Panc1 (cell line): ENCODE measurements around the gene KRT77. TPM values are rescaled to one million over a fixed set of nuclear protein-coding genes. Genes with fewer than 3 reads are reported as not detected.

Experiments
- ATAC-seq: fragments of 200-7000 bp; cut with Tn5 transposase; 2 replicates; pipeline ENCODE4 v1.9.1; 2020; ENCODE audit warnings: mild to moderate bottlenecking, moderate library complexity
- BruUV-seq: library from RNA; stranded (reverse); fragments of 400-500 nt; replicated peaks from 2 replicates; lab custom pipeline; 2021; lab: Mats Ljungman, UMichigan
- CTCF ChIA-PET: fragments of 300-600 bp; sonication (Branson Sonifier 250); formaldehyde crosslinking; loops from one replicate; lab custom pipeline; 2022; ENCODE audit warnings: antibody characterized with exemption; lab: Charles Lee
- POLR2A ChIA-PET: fragments of 300-600 bp; sonication (Branson Sonifier 250); formaldehyde crosslinking; loops from one replicate; lab custom pipeline; 2022; ENCODE audit warnings: antibody characterized with exemption; lab: Charles Lee
- DNase-seq: peaks from one replicate; pipeline ENCODE4 v3.0.0-alpha.2; 2010; ENCODE audit warnings: low read depth, low spot score
- H3K27ac ChIP-seq: 2 replicates; pipeline ENCODE4 v1.5.1; 2011; ENCODE audit warnings: mild to moderate bottlenecking, low read length, inconsistent platforms
- H3K27me3 ChIP-seq: fragments of 200-500 bp; sonication (Bioruptor generic); 2 replicates; pipeline ENCODE4 v1.6.0; 2014; ENCODE audit warnings: low read length, inconsistent platforms; ENCODE audit not compliant: control insufficient read depth, insufficient read depth
- H3K36me3 ChIP-seq: fragments of 200-500 bp; sonication (Bioruptor generic); 2 replicates; pipeline ENCODE4 v1.5.1; 2014; ENCODE audit warnings: inconsistent platforms, mild to moderate bottlenecking, low read length, moderate library complexity; ENCODE audit not compliant: control insufficient read depth, insufficient read depth
- H3K4me1 ChIP-seq: 2 replicates; pipeline ENCODE4 v1.5.1; 2011; ENCODE audit warnings: inconsistent platforms, mild to moderate bottlenecking, low read length, moderate library complexity; ENCODE audit not compliant: control insufficient read depth, insufficient read depth
- H3K4me3 ChIP-seq, 2 experiments: 2 replicates each; pipeline ENCODE4 v1.5.1; 2011 to 2012; ENCODE audit warnings: low read depth in 2 of 2, low read length in 2 of 2, mild to moderate bottlenecking in 2 of 2, inconsistent platforms in 1 of 2, moderate library complexity in 1 of 2
- H3K9me3 ChIP-seq: fragments of 200-500 bp; sonication (Bioruptor generic); 2 replicates; pipeline ENCODE4 v1.5.1; 2014; ENCODE audit warnings: low read depth, mild to moderate bottlenecking, inconsistent platforms, low read length, moderate library complexity; ENCODE audit not compliant: control insufficient read depth, insufficient read depth
- POLR2AphosphoS5 ChIP-seq: IDR thresholded peaks from 2 replicates; pipeline ENCODE4 v1.6.1; 2012; ENCODE audit warnings: mild to moderate bottlenecking, low read depth, low read length, moderate library complexity
- SIN3A ChIP-seq: IDR thresholded peaks from 2 replicates; pipeline ENCODE4 v1.6.1; 2012; ENCODE audit warnings: low read depth, mild to moderate bottlenecking, low read length, moderate library complexity, borderline replicate concordance; ENCODE audit not compliant: insufficient read depth
- TCF7L2 ChIP-seq: IDR thresholded peaks from 2 replicates; pipeline ENCODE4 v1.6.1; 2011; ENCODE audit warnings: mild to moderate bottlenecking, low read depth, low read length, inconsistent platforms
- in situ Hi-C: cut with HindIII; loops from 2 replicates; pipeline ENCODE4 v1.10.0; 2016; ENCODE audit warnings: low sequenced_read_pairs, low pct_unique_long_range_greater_than_20kb
- intact Hi-C: fragments of 100-400 bp; cut with micrococcal nuclease; formaldehyde crosslinking; loops from one replicate; pipeline ENCODE4 v1.10.0; 2022; ENCODE audit not compliant: unreplicated experiment
- total RNA-seq: library from RNA; stranded (reverse); gene quantifications from one replicate; pipeline ENCODE4 v1.2.1, GENCODE V29; 2021; ENCODE audit not compliant: unreplicated experiment
- TF ChIP-seq, protein P1 (sequence below): fragments of 450-650 bp; IDR thresholded peaks from 2 replicates; pipeline ENCODE4 v1.5.1; 2017; ENCODE audit warnings: mild to moderate bottlenecking
- TF ChIP-seq, protein P2 (sequence below), 2 experiments: IDR thresholded peaks; 2 replicates each; pipeline ENCODE4 v1.6.1; 2011 to 2012; ENCODE audit warnings: low read depth in 2 of 2, control low read depth in 1 of 2, low read length in 1 of 2, mild to moderate bottlenecking in 1 of 2, moderate library complexity in 1 of 2; ENCODE audit not compliant: insufficient read depth in 1 of 2

KRT77 gene
- total RNA-seq, 1 experiment from 2014 or later = not detected

DNA sequence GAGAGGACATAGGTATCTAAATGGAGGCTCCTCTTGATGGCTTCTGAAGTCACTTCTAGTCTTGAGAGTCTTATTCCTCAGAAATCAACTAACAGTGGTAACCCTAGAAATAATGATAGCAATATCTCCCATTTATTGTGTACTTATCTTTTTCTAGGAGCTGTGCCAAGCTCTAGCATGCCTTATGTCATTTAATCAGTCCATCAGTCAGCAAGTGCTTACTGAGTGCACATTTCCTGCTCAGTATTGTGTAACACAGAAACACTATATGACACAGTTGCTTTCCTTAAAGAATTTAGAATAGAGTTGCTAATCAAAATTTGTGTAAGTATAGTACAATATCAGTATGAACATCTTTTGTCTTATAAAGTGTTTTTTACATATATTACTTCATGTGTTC is 37.3 kb upstream of the KRT77 start:
- in situ Hi-C loops = no loop called here
- POLR2A ChIA-PET = no interaction called here
- peaks cover 7% of the 10 kb centered on the region; the same call in 1 of the 2 replicates for H3K27me3 ChIP-seq
- H3K27ac ChIP-seq = no peak overlapping the region
- H3K4me1 ChIP-seq = no peaks in the 10 kb centered on the region
- no peak for ATAC-seq
- no peaks in the 10 kb centered on the region for H3K9me3 ChIP-seq
- BruUV-seq = no TSS peak
- H3K4me3 ChIP-seq = no peak overlapping the region
- H3K36me3 ChIP-seq = no peaks in the 10 kb centered on the region
- no peak for DNase-seq
- intact Hi-C loops = no loop called here
- CTCF ChIA-PET = no interaction called here
- TF ChIP-seq SIN3A (no peak), TCF7L2 (no peak), POLR2AphosphoS5 (no peak)
- TF ChIP-seq, protein P1, sequence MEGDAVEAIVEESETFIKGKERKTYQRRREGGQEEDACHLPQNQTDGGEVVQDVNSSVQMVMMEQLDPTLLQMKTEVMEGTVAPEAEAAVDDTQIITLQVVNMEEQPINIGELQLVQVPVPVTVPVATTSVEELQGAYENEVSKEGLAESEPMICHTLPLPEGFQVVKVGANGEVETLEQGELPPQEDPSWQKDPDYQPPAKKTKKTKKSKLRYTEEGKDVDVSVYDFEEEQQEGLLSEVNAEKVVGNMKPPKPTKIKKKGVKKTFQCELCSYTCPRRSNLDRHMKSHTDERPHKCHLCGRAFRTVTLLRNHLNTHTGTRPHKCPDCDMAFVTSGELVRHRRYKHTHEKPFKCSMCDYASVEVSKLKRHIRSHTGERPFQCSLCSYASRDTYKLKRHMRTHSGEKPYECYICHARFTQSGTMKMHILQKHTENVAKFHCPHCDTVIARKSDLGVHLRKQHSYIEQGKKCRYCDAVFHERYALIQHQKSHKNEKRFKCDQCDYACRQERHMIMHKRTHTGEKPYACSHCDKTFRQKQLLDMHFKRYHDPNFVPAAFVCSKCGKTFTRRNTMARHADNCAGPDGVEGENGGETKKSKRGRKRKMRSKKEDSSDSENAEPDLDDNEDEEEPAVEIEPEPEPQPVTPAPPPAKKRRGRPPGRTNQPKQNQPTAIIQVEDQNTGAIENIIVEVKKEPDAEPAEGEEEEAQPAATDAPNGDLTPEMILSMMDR = no peak
- TF ChIP-seq, protein P2, sequence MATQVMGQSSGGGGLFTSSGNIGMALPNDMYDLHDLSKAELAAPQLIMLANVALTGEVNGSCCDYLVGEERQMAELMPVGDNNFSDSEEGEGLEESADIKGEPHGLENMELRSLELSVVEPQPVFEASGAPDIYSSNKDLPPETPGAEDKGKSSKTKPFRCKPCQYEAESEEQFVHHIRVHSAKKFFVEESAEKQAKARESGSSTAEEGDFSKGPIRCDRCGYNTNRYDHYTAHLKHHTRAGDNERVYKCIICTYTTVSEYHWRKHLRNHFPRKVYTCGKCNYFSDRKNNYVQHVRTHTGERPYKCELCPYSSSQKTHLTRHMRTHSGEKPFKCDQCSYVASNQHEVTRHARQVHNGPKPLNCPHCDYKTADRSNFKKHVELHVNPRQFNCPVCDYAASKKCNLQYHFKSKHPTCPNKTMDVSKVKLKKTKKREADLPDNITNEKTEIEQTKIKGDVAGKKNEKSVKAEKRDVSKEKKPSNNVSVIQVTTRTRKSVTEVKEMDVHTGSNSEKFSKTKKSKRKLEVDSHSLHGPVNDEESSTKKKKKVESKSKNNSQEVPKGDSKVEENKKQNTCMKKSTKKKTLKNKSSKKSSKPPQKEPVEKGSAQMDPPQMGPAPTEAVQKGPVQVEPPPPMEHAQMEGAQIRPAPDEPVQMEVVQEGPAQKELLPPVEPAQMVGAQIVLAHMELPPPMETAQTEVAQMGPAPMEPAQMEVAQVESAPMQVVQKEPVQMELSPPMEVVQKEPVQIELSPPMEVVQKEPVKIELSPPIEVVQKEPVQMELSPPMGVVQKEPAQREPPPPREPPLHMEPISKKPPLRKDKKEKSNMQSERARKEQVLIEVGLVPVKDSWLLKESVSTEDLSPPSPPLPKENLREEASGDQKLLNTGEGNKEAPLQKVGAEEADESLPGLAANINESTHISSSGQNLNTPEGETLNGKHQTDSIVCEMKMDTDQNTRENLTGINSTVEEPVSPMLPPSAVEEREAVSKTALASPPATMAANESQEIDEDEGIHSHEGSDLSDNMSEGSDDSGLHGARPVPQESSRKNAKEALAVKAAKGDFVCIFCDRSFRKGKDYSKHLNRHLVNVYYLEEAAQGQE (IDR thresholded peaks at IDR 0.05; ENCODE audit: insufficient read depth in 1 of 2, low read depth in 2 of 2, low read length in 1 of 2) = no peak

DNA sequence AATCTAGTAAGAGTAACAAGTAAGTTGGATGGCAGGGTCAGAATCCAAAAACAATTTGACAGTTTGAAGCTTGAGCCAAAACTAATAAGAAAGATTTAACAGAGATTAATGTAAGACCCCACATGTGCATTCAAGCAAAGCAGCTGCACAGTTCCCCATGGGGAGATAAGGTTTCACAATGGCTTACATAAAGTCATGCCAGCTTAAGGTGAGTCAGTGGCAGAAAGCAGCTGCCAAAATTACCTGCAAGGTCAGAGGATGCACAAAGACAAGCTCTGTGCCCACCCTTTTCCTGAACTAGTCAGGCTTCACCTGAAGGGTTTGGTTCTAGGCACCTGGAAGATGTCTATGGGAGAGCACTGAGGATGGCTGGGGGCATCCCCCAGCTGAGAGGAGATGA is 36.6 kb upstream of the KRT77 start:
- H3K36me3 ChIP-seq = no peaks in the 10 kb centered on the region
- in situ Hi-C loops (no loop called here), intact Hi-C loops (no loop called here)
- peaks cover 7% of the 10 kb centered on the region; the same call in 1 of the 2 replicates for H3K27me3 ChIP-seq
- TF ChIP-seq, protein P2 (IDR thresholded peaks at IDR 0.05; ENCODE audit: insufficient read depth in 1 of 2, low read depth in 2 of 2, low read length in 1 of 2) = no peak
- TF ChIP-seq POLR2AphosphoS5 (no peak), SIN3A (no peak), TCF7L2 (no peak)
- TF ChIP-seq, protein P1 = no peak
- no peaks in the 10 kb centered on the region for H3K4me1 ChIP-seq
- ATAC-seq (no peak), DNase-seq (no peak)
- CTCF ChIA-PET = no interaction called here
- no peak overlapping the region for H3K4me3 ChIP-seq
- H3K27ac ChIP-seq = no peak overlapping the region
- no TSS peak for BruUV-seq
- H3K9me3 ChIP-seq = no peaks in the 10 kb centered on the region
- POLR2A ChIA-PET = no interaction called here
